Measurements from ENCODE around the gene BRICD5. TPM values are rescaled to one million over a fixed set of nuclear protein-coding genes. Genes with fewer than 3 reads are reported as not detected.

BRICD5 gene
- total and polyA plus RNA-seq, 2 experiments from 2014 or later: 6.2 to 9.9 TPM

DNA sequence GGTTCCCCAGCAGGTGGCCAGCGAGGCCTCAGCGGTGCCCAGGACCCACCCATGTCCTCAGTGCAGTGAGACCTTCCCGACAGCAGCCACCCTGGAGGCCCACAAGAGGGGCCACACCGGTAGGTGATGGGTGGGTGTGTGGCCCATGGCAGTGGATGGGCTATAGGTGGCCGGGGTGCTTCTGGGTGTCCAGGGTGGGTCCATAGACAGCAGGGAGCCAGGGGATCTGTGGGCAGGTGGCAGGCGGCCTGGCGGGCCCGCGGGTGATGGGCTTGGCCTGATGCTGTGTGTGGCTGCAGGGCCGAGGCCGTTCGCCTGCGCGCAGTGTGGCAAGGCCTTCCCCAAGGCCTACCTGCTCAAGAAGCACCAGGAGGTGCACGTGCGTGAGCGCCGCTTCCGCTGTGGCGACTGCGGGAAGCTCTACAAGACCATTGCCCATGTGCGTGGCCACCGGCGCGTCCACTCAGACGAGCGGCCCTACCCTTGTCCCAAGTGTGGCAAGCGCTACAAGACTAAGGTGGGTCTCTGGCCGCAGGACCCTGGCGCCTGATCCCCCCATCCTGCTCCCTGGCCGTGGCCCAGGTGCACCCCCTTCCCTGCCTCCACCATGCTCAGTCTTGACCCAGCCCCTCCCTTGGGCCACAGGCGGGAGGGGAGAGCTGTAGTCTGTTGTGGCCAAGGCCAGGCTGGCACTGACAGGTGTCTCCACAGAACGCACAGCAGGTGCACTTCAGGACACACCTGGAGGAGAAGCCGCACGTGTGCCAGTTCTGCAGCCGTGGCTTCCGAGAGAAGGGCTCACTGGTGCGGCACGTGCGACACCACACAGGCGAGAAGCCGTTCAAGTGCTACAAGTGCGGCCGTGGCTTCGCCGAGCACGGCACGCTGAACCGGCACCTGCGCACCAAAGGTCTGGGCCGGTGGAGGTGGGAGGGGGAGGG lies 23.5 kb upstream of the BRICD5 start:
- DNase-seq (ENCODE audit: low spot score): no peak
- Histone ChIP-seq H4K20me1 (ENCODE audit: insufficient read depth, poor library complexity, severe bottlenecking) (peaks cover 14% of the 10 kb centered on the region), H3K27ac (no peak overlapping the region), H3K9me2 (replicated peaks; ENCODE audit: insufficient read depth) (no peaks in the 10 kb centered on the region), H2AFZ (no peak overlapping the region), H3K4me2 (no peak overlapping the region), H3K27me3 (peaks cover 26% of the 10 kb centered on the region), H3K36me3 (replicated peaks; ENCODE audit: insufficient read depth, low read depth) (no peaks in the 10 kb centered on the region), H3K9me3 (ENCODE audit: low read depth) (no peaks in the 10 kb centered on the region), H3K79me2 (no peaks in the 10 kb centered on the region), H3K4me3 (no peak overlapping the region), H3K4me1 (ENCODE audit: insufficient read depth) (peaks cover 16% of the 10 kb centered on the region)
- TF ChIP-seq EZH2phosphoT487 (IDR thresholded peaks at IDR 0.05; ENCODE audit: low read depth, severe bottlenecking, unreplicated experiment) (no peak), EZH2 (IDR thresholded peaks at IDR 0.05; ENCODE audit: borderline replicate concordance) (no peak)
- TF ChIP-seq, protein P1, sequence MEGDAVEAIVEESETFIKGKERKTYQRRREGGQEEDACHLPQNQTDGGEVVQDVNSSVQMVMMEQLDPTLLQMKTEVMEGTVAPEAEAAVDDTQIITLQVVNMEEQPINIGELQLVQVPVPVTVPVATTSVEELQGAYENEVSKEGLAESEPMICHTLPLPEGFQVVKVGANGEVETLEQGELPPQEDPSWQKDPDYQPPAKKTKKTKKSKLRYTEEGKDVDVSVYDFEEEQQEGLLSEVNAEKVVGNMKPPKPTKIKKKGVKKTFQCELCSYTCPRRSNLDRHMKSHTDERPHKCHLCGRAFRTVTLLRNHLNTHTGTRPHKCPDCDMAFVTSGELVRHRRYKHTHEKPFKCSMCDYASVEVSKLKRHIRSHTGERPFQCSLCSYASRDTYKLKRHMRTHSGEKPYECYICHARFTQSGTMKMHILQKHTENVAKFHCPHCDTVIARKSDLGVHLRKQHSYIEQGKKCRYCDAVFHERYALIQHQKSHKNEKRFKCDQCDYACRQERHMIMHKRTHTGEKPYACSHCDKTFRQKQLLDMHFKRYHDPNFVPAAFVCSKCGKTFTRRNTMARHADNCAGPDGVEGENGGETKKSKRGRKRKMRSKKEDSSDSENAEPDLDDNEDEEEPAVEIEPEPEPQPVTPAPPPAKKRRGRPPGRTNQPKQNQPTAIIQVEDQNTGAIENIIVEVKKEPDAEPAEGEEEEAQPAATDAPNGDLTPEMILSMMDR (IDR thresholded peaks at IDR 0.05; ENCODE audit: poor library complexity): no peak
- WGBS (ENCODE audit: low lambda C conversion rate, missing lambda C conversion rate): 98% methylated on average over 43 of the region's 51 CpGs

DNA sequence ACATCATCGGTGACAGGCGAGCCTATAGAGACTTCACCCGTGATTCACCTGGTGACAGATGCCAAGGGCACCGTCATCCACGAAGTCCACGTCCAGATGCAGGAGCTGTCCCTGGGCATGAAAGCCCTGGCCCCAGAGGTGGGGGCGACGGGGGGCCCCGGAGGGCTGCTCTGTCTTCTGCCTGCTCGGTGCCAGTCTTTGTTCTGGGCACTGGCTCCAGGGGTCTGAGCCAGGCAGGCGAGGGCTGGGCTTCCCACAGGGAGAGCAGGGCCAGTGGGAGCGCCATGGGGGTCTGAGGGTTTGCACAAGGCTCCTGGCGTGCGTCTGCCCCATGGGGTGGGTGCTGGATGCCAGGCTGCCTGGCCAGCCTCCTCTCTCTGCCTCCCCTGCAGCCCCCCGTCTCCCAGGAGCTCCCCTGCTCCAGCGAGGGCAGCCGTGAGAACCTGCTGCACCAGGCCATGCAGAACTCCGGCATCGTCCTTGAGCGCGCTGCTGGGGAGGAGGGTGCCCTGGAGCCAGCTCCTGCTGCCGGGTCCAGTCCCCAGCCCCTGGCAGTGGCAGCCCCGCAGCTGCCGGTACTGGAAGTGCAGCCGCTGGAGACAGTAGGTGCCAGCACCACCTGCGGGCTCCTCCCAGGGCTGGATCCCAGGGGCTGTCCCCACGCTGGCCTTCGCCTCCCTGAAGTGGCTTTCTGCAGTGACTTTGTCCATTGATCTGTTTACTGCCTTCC lies 22.5 kb upstream of the BRICD5 start:
- H3K4me1 ChIP-seq (ENCODE audit: insufficient read depth): peaks cover 16% of the 10 kb centered on the region
- DNase-seq (ENCODE audit: low spot score): no peak
- H3K36me3 ChIP-seq (replicated peaks; ENCODE audit: insufficient read depth, low read depth): no peaks in the 10 kb centered on the region
- no peak overlapping the region for H3K27ac ChIP-seq
- WGBS (ENCODE audit: low lambda C conversion rate, missing lambda C conversion rate): 97% methylated on average over 26 of the region's 28 CpGs
- no peaks in the 10 kb centered on the region for H3K9me2 ChIP-seq (replicated peaks; ENCODE audit: insufficient read depth)
- peaks cover 26% of the 10 kb centered on the region for H3K27me3 ChIP-seq
- H2AFZ ChIP-seq: no peak overlapping the region
- no peak overlapping the region for H3K4me2 ChIP-seq
- no peak overlapping the region for H3K4me3 ChIP-seq
- no peaks in the 10 kb centered on the region for H3K9me3 ChIP-seq (ENCODE audit: low read depth)
- no peak for TF ChIP-seq EZH2phosphoT487 (IDR thresholded peaks at IDR 0.05; ENCODE audit: low read depth, severe bottlenecking, unreplicated experiment)
- no peak for TF ChIP-seq EZH2 (IDR thresholded peaks at IDR 0.05; ENCODE audit: borderline replicate concordance)
- TF ChIP-seq, protein P1 (IDR thresholded peaks at IDR 0.05; ENCODE audit: poor library complexity): no peak
- H3K79me2 ChIP-seq: no peaks in the 10 kb centered on the region
- H4K20me1 ChIP-seq (ENCODE audit: insufficient read depth, poor library complexity, severe bottlenecking): peaks cover 14% of the 10 kb centered on the region

DNA sequence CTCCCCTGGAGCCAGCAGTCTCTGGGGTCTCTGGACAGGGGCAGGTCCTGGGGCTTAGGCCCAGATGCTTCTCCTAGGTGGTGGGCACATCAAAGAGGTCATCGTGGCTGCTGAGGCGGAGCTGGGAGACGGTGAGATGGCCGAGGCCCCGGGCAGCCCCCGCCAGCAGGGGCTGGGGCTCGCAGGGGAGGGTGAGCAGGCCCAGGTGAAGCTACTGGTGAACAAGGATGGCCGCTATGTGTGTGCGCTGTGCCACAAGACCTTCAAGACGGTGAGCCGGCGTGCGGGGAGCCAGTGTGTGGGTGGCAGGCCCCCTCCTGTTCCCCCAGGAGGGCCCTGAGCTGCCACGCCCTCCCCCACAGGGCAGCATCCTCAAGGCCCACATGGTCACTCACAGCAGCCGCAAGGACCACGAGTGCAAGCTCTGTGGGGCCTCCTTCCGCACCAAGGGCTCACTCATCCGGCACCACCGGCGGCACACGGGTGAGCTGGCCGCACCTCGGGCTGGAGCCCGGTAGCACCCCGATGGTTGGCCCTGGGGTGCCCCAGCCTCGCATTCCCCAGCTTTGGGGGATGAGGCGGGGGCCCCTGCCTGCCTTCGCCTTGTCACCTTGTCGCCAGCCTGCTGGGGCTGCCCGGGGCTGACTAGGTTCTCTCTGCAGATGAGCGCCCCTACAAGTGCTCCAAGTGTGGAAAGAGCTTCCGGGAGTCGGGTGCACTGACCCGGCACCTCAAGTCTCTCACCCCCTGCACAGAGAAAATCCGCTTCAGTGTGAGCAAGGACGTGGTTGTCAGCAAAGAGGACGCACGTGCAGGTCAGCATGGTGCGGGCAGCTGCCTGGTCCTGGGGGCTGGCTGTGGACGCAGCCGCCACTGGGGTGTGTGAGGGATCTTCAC lies 21.7 kb upstream of the BRICD5 start:
- H3K36me3 ChIP-seq (replicated peaks; ENCODE audit: insufficient read depth, low read depth): no peaks in the 10 kb centered on the region
- H3K4me2 ChIP-seq: no peak overlapping the region
- H3K27ac ChIP-seq: no peak overlapping the region
- H3K9me3 ChIP-seq (ENCODE audit: low read depth): no peaks in the 10 kb centered on the region
- peaks cover 8% of the 10 kb centered on the region for H4K20me1 ChIP-seq (ENCODE audit: insufficient read depth, poor library complexity, severe bottlenecking)
- H3K9me2 ChIP-seq (replicated peaks; ENCODE audit: insufficient read depth): no peaks in the 10 kb centered on the region
- WGBS (ENCODE audit: low lambda C conversion rate, missing lambda C conversion rate): 95% methylated on average over 34 of the region's 41 CpGs
- peaks cover 21% of the 10 kb centered on the region for H3K27me3 ChIP-seq
- H3K4me3 ChIP-seq: no peak overlapping the region
- TF ChIP-seq EZH2phosphoT487 (IDR thresholded peaks at IDR 0.05; ENCODE audit: low read depth, severe bottlenecking, unreplicated experiment) (no peak), EZH2 (IDR thresholded peaks at IDR 0.05; ENCODE audit: borderline replicate concordance) (no peak)
- TF ChIP-seq, protein P1 (IDR thresholded peaks at IDR 0.05; ENCODE audit: poor library complexity): no peak
- no peak for DNase-seq (ENCODE audit: low spot score)
- peaks cover 7% of the 10 kb centered on the region for H3K79me2 ChIP-seq
- no peak overlapping the region for H2AFZ ChIP-seq
- H3K4me1 ChIP-seq (ENCODE audit: insufficient read depth): peaks cover 13% of the 10 kb centered on the region
